Hepatocyte (in vitro differentiated cells): ENCODE measurements around the gene MARCHF9. TPM values are rescaled to one million over a fixed set of nuclear protein-coding genes. Genes with fewer than 3 reads are reported as not detected.

Experiments used
- DNase-seq: peaks from one replicate; pipeline ENCODE4 v3.0.0-alpha.2; 2016; ENCODE audit warnings: low spot score
- H2AFZ ChIP-seq: fragments of 200-600 bp; sonication (generic); 2 replicates; pipeline ENCODE4 v1.6.0; 2016; ENCODE audit warnings: antibody characterized with exemption, mild to moderate bottlenecking
- H3K27ac ChIP-seq: fragments of 200-600 bp; sonication (generic); 2 replicates; pipeline ENCODE4 v1.5.1; 2016; ENCODE audit warnings: mild to moderate bottlenecking
- H3K27me3 ChIP-seq: fragments of 200-600 bp; sonication (generic); 2 replicates; pipeline ENCODE4 v1.6.1; 2016
- H3K36me3 ChIP-seq: fragments of 200-600 bp; sonication (generic); replicated peaks from 2 replicates; pipeline ENCODE4 v1.5.1; 2016; ENCODE audit warnings: low read depth; ENCODE audit not compliant: insufficient read depth
- H3K4me1 ChIP-seq: fragments of 200-600 bp; sonication (generic); 2 replicates; pipeline ENCODE4 v1.5.1; 2016; ENCODE audit warnings: mild to moderate bottlenecking, moderate library complexity; ENCODE audit not compliant: insufficient read depth
- H3K4me2 ChIP-seq: fragments of 200-600 bp; sonication (generic); 2 replicates; pipeline ENCODE4 v1.6.0; 2016
- H3K4me3 ChIP-seq: fragments of 200-600 bp; sonication (generic); 2 replicates; pipeline ENCODE4 v1.5.1; 2016; ENCODE audit warnings: mild to moderate bottlenecking
- H3K79me2 ChIP-seq: fragments of 200-600 bp; sonication (generic); 2 replicates; pipeline ENCODE4 v1.6.0; 2017; ENCODE audit warnings: mild to moderate bottlenecking
- H3K9me2 ChIP-seq: fragments of 200-600 bp; sonication (generic); replicated peaks from 2 replicates; pipeline ENCODE4 v1.6.0; 2017; ENCODE audit warnings: mild to moderate bottlenecking; ENCODE audit not compliant: insufficient read depth
- H3K9me3 ChIP-seq: fragments of 200-600 bp; sonication (generic); 2 replicates; pipeline ENCODE4 v1.5.1; 2016; ENCODE audit warnings: low read depth, mild to moderate bottlenecking
- H4K20me1 ChIP-seq: fragments of 200-600 bp; sonication (generic); 2 replicates; pipeline ENCODE4 v1.6.0; 2016; ENCODE audit warnings: mild to moderate bottlenecking; ENCODE audit not compliant: insufficient read depth, poor library complexity, severe bottlenecking
- EZH2 ChIP-seq: fragments of 200-600 bp; sonication (generic); IDR thresholded peaks from 2 replicates; pipeline ENCODE4 v1.6.1; 2016; ENCODE audit warnings: antibody characterized with exemption, mild to moderate bottlenecking, borderline replicate concordance
- EZH2phosphoT487 ChIP-seq: fragments of 200-600 bp; sonication (generic); IDR thresholded peaks from one replicate; pipeline ENCODE4 v1.6.1; 2018; ENCODE audit warnings: antibody characterized with exemption, mild to moderate bottlenecking, low read depth, moderate library complexity; ENCODE audit not compliant: unreplicated experiment, severe bottlenecking
- WGBS: methylation state at CpG from one replicate; pipeline ENCODE4 v1.1.6; 2016; ENCODE audit warnings: low lambda C conversion rate; ENCODE audit errors: missing lambda C conversion rate; 5-methylcytosine and 5-hydroxymethylcytosine counted together
- polyA plus RNA-seq: library from polyadenylated mRNA; unstranded; fragments of >200 nt; fragmentation: Nextera tagmentation; extraction: Ambion mirVana; gene quantifications from 2 replicates; pipeline ENCODE4 v1.2.1, GENCODE V29; 2016
- total RNA-seq: library from RNA; depleted of rRNA; stranded (reverse); fragments of >200 nt; gene quantifications from 2 replicates; pipeline ENCODE4 v1.2.3, GENCODE V29; 2014
- TF ChIP-seq, protein P1 (sequence below): fragments of 200-600 bp; sonication (generic); IDR thresholded peaks from 2 replicates; pipeline ENCODE4 v1.5.1; 2016; ENCODE audit warnings: antibody characterized with exemption, mild to moderate bottlenecking; ENCODE audit not compliant: poor library complexity

MARCHF9 gene
- total and polyA plus RNA-seq, 2 experiments from 2014 or later: 13.6 to 16.9 TPM

- Histone ChIP-seq H3K36me3 (no peaks in the 10 kb centered on the region), H3K27ac (peak overlapping the region; percentile 79), H3K4me1 (peaks cover 18% of the 10 kb centered on the region), H3K9me2 (no peaks in the 10 kb centered on the region), H3K4me2 (peak overlapping the region; percentile 85), H3K79me2 (peaks cover 20% of the 10 kb centered on the region), H3K9me3 (no peaks in the 10 kb centered on the region), H4K20me1 (peaks cover 9% of the 10 kb centered on the region), H3K27me3 (no peaks in the 10 kb centered on the region), H2AFZ (peak overlapping the region; percentile 30), H3K4me3 (peak overlapping the region; percentile 56)
- TF ChIP-seq EZH2phosphoT487 (no peak), EZH2 (no peak)
- TF ChIP-seq, protein P1, sequence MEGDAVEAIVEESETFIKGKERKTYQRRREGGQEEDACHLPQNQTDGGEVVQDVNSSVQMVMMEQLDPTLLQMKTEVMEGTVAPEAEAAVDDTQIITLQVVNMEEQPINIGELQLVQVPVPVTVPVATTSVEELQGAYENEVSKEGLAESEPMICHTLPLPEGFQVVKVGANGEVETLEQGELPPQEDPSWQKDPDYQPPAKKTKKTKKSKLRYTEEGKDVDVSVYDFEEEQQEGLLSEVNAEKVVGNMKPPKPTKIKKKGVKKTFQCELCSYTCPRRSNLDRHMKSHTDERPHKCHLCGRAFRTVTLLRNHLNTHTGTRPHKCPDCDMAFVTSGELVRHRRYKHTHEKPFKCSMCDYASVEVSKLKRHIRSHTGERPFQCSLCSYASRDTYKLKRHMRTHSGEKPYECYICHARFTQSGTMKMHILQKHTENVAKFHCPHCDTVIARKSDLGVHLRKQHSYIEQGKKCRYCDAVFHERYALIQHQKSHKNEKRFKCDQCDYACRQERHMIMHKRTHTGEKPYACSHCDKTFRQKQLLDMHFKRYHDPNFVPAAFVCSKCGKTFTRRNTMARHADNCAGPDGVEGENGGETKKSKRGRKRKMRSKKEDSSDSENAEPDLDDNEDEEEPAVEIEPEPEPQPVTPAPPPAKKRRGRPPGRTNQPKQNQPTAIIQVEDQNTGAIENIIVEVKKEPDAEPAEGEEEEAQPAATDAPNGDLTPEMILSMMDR: no peak
- peak; percentile 71 for DNase-seq
- WGBS: under 1% methylated on average over 39 of the region's 76 CpGs
Observed at GRCh38 chr12:57755454-57756372, 810 bp downstream of the MARCHF9 start.

- Histone ChIP-seq H3K4me1 (peaks cover 14% of the 10 kb centered on the region), H2AFZ (no peak overlapping the region), H3K36me3 (no peaks in the 10 kb centered on the region), H3K4me3 (peak overlapping the region; percentile 40), H3K27ac (peak overlapping the region; percentile 79), H4K20me1 (peaks cover 9% of the 10 kb centered on the region), H3K9me2 (no peaks in the 10 kb centered on the region), H3K27me3 (no peaks in the 10 kb centered on the region), H3K9me3 (no peaks in the 10 kb centered on the region), H3K4me2 (peak overlapping the region; percentile 85), H3K79me2 (peaks cover 10% of the 10 kb centered on the region)
- no peak for TF ChIP-seq EZH2
- TF ChIP-seq, protein P1: peak; percentile 61
- peak; percentile 75 for DNase-seq
- WGBS: 26% methylated on average over 20 of the region's 22 CpGs
Observed at GRCh38 chr12:57756406-57757341, 1.8 kb downstream of the MARCHF9 start.

GRCh38 chr12:57757771-57758170 is 2.9 kb downstream of the MARCHF9 start:
- no peaks in the 10 kb centered on the region for H3K9me3 ChIP-seq
- peaks cover 8% of the 10 kb centered on the region for H3K79me2 ChIP-seq
- H4K20me1 ChIP-seq: peaks cover 9% of the 10 kb centered on the region
- no peak overlapping the region for H2AFZ ChIP-seq
- no peaks in the 10 kb centered on the region for H3K9me2 ChIP-seq
- no peak overlapping the region for H3K4me3 ChIP-seq
- no peaks in the 10 kb centered on the region for H3K36me3 ChIP-seq
- H3K27me3 ChIP-seq: peaks cover 1% of the 10 kb centered on the region
- H3K4me1 ChIP-seq: peaks cover 14% of the 10 kb centered on the region
- DNase-seq: no peak
- H3K4me2 ChIP-seq: no peak overlapping the region
- no peak overlapping the region for H3K27ac ChIP-seq
- TF ChIP-seq, protein P1: no peak
- TF ChIP-seq EZH2: no peak
- no peak for TF ChIP-seq EZH2phosphoT487
- 97% methylated on average over 4 of the region's 4 CpGs for WGBS
